Keratinocyte (primary cell): ENCODE data around the gene LVRN. TPM values are rescaled to one million over a fixed set of nuclear protein-coding genes. Genes with fewer than 3 reads are reported as not detected.
"Not testable (repeated sequence)": the region's sequence is repeated elsewhere in the genome, so short reads cannot be mapped to it uniquely, and the experiment has no call there.

Experiments used
- DNase-seq: peaks from one replicate; pipeline ENCODE4 v3.0.0-alpha.2; 2011; ENCODE audit warnings: low read depth, missing footprints, low spot score
- FAIRE-seq: peaks from 2 replicates; lab custom pipeline; 2011; peaks lifted over from hg19 to GRCh38; lab: Jason Lieb, UNC
- H2AFZ ChIP-seq: 2 replicates; pipeline ENCODE4 v1.6.0; 2012; ENCODE audit warnings: low read length, control low read depth, inconsistent platforms; ENCODE audit not compliant: control insufficient read depth
- H3K27ac ChIP-seq: 2 replicates; pipeline ENCODE4 v1.5.1; 2011; ENCODE audit warnings: low read length; ENCODE audit not compliant: control insufficient read depth, insufficient read depth
- H3K27me3 ChIP-seq: 3 replicates; pipeline ENCODE4 v1.6.0; 2011; ENCODE audit warnings: low read length; ENCODE audit not compliant: control insufficient read depth, insufficient read depth; ENCODE audit errors: extremely low read depth
- H3K36me3 ChIP-seq, 2 experiments: 2 replicates in 1 of 2; 3 replicates in 1 of 2; pipeline ENCODE4 v1.5.1; 2011; ENCODE audit warnings: low read length in 2 of 2, mild to moderate bottlenecking in 1 of 2; ENCODE audit not compliant: control insufficient read depth in 2 of 2, insufficient read depth in 2 of 2; ENCODE audit errors: extremely low read depth in 1 of 2
- H3K4me1 ChIP-seq: 3 replicates; pipeline ENCODE4 v1.5.1; 2011; ENCODE audit warnings: low read length; ENCODE audit not compliant: control insufficient read depth, insufficient read depth; ENCODE audit errors: extremely low read depth
- H3K4me2 ChIP-seq: 3 replicates; pipeline ENCODE4 v1.6.0; 2011; ENCODE audit warnings: low read depth, low read length; ENCODE audit not compliant: control insufficient read depth, insufficient read depth; ENCODE audit errors: extremely low read depth
- H3K4me3 ChIP-seq, 3 experiments: fragments of 200-600 bp in 1 of 3; sonication (generic) in 1 of 3; 2 replicates in 2 of 3; 3 replicates in 1 of 3; pipeline ENCODE4 v1.5.1; 2011 to 2016; ENCODE audit warnings: low read length in 3 of 3, mild to moderate bottlenecking in 3 of 3, control low read depth in 2 of 3, inconsistent platforms in 1 of 3, low read depth in 1 of 3, mixed read lengths in 1 of 3, mixed run types in 1 of 3, moderate library complexity in 1 of 3; ENCODE audit not compliant: control insufficient read depth in 2 of 3, insufficient read depth in 2 of 3; ENCODE audit errors: extremely low read depth in 1 of 3
- H3K79me2 ChIP-seq: 2 replicates; pipeline ENCODE4 v1.6.0; 2012; ENCODE audit warnings: low read length; ENCODE audit not compliant: control insufficient read depth, insufficient read depth
- H3K9ac ChIP-seq: 3 replicates; pipeline ENCODE4 v1.6.0; 2011; ENCODE audit warnings: low read length; ENCODE audit not compliant: control insufficient read depth, insufficient read depth; ENCODE audit errors: extremely low read depth
- H3K9me1 ChIP-seq: 3 replicates; pipeline ENCODE4 v1.6.0; 2011; ENCODE audit warnings: low read length; ENCODE audit not compliant: control insufficient read depth, insufficient read depth; ENCODE audit errors: extremely low read depth
- H3K9me3 ChIP-seq: 2 replicates; pipeline ENCODE4 v1.5.1; 2012; ENCODE audit warnings: low read depth, low read length; ENCODE audit not compliant: control insufficient read depth
- H4K20me1 ChIP-seq: 3 replicates; pipeline ENCODE4 v1.6.0; 2011; ENCODE audit warnings: low read length; ENCODE audit not compliant: control insufficient read depth, insufficient read depth; ENCODE audit errors: extremely low read depth
- EZH2 ChIP-seq: IDR thresholded peaks from one replicate; pipeline ENCODE4 v1.6.1; 2012; ENCODE audit warnings: inconsistent platforms, mild to moderate bottlenecking, low read length, moderate library complexity
- dilution Hi-C: fragments of 300-500 bp; cut with MboI; formaldehyde crosslinking; loops from one replicate; pipeline ENCODE4 v1.7.0; 2020; ENCODE audit warnings: low sequenced_read_pairs; ENCODE audit not compliant: extremely low pct_ligation_motif_present
- polyA plus RNA-seq, 5 experiments: library from polyadenylated mRNA; depleted of rRNA in 3 of 5; stranded (reverse) in 3 of 5; stranded (forward) in 1 of 5; unstranded in 1 of 5; fragments of >200 nt; gene quantifications; 1 replicate in 1 of 5; 2 replicates in 3 of 5; 3 replicates in 1 of 5; pipeline versions ENCODE4 v1.2.1 to v1.2.3, GENCODE V29; 2011 to 2012; ENCODE audit warnings: missing spikeins in 2 of 5, low read depth in 1 of 5, low replicate concordance in 1 of 5
- TF ChIP-seq, protein P1 (sequence below), 3 experiments: IDR thresholded peaks in 1 of 3; conservative IDR thresholded peaks in 1 of 3; optimal IDR thresholded peaks in 1 of 3; 2 replicates in 2 of 3; 3 replicates in 1 of 3; pipeline versions ENCODE3 to v1.5.1; 2011; ENCODE audit warnings: low read length in 3 of 3, mild to moderate bottlenecking in 3 of 3, moderate library complexity in 2 of 3, control low read depth in 1 of 3, inconsistent platforms in 1 of 3; ENCODE audit not compliant: insufficient read depth in 2 of 3; ENCODE audit errors: extremely low read depth in 1 of 3

LVRN gene
- polyA plus RNA-seq, 1 donor (not counting 4 experiments of a cell fraction or from before 2014, with no cell fraction given) = 0.08 TPM

DNA sequence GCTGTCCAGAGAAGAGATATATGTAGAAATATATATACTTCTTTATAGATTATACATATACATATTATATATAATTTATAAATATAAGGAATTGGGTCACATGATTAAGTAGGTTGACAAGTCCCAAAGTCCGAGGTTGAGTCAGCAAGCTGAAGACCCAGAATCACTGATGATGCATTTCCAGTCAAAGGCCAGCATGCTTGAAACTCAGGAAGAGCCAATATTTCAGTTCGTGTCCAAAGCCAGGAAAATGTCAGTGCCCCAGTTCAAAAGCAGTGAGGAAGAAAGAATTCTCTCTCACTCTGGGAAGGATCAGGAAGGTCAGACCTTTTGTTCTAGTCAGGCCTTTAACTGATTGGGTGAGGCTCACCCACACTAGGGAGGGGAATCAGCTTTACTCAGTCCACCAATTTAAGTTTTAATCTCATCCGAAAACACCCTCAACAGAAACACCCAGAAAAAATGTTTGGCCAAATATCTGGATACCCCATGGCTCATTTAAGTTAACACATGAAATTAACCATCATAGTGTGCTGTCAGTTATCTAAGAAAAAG, 42.0 kb upstream of the LVRN start:
- no peak overlapping the region for H2AFZ ChIP-seq
- no peak overlapping the region for H3K27ac ChIP-seq
- no peak overlapping the region for H3K4me3 ChIP-seq
- H3K9me3 ChIP-seq = no peaks in the 10 kb centered on the region
- TF ChIP-seq EZH2 = no peak
- TF ChIP-seq, protein P1, sequence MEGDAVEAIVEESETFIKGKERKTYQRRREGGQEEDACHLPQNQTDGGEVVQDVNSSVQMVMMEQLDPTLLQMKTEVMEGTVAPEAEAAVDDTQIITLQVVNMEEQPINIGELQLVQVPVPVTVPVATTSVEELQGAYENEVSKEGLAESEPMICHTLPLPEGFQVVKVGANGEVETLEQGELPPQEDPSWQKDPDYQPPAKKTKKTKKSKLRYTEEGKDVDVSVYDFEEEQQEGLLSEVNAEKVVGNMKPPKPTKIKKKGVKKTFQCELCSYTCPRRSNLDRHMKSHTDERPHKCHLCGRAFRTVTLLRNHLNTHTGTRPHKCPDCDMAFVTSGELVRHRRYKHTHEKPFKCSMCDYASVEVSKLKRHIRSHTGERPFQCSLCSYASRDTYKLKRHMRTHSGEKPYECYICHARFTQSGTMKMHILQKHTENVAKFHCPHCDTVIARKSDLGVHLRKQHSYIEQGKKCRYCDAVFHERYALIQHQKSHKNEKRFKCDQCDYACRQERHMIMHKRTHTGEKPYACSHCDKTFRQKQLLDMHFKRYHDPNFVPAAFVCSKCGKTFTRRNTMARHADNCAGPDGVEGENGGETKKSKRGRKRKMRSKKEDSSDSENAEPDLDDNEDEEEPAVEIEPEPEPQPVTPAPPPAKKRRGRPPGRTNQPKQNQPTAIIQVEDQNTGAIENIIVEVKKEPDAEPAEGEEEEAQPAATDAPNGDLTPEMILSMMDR (optimal IDR thresholded peaks at IDR 0.05 in 1 of 3, IDR thresholded peaks at IDR 0.05 in 1 of 3, conservative IDR thresholded peaks at IDR 0.05 in 1 of 3; ENCODE audit: extremely low read depth in 1 of 3, insufficient read depth in 2 of 3, low read length in 3 of 3) = no peak
- H4K20me1 ChIP-seq = no peaks in the 10 kb centered on the region
- H3K9ac ChIP-seq = no peak overlapping the region
- dilution Hi-C loops = no loop called here
- no peaks in the 10 kb centered on the region for H3K36me3 ChIP-seq
- DNase-seq = no peak
- H3K79me2 ChIP-seq = no peaks in the 10 kb centered on the region
- no peak overlapping the region for H3K4me2 ChIP-seq
- H3K9me1 ChIP-seq = no peaks in the 10 kb centered on the region
- no peak for FAIRE-seq
- H3K4me1 ChIP-seq = no peaks in the 10 kb centered on the region
- H3K27me3 ChIP-seq = no peaks in the 10 kb centered on the region

DNA sequence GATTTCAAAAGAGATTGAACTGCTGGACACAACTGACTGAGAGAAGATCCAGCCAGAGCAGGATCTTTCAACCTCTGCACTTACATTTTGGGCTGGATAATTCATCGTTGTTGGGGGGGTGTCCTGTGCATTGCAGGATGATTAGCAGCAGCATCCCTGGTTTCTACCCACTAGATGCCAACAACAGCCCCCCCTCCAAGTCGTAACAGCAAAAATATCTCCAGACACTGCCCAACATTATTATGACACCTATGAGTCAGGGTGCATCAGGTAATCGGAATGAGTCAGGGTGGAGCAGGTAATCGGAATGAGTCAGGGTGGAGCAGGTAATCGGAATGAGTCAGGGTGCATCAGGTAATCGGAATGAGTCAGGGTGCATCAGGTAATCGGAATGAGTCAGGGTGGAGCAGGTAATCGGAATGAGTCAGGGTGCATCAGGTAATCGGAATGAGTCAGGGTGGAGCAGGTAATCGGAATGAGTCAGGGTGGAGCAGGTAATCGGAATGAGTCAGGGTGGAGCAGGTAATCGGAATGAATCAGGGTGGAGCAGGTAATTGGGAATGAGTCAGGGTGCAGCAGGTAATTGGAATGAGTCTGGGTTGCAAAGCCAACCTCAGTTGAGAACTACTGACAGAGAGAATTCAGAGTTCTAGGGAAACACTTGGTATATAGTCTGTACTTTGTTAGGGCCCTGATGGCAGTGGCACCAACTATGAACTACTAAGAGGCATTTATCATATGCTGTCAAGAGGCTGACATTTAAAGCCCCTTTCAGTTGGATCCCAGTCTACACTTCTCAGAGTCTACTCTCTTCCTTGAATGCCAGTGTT, 33.5 kb upstream of the LVRN start:
- H3K4me3 ChIP-seq, H3K4me1 ChIP-seq, H3K9ac ChIP-seq, H4K20me1 ChIP-seq, H2AFZ ChIP-seq, H3K79me2 ChIP-seq, H3K36me3 ChIP-seq, H3K27me3 ChIP-seq, DNase-seq, H3K4me2 ChIP-seq, dilution Hi-C loops, H3K9me1 ChIP-seq, FAIRE-seq: not testable (repeated sequence)
- H3K27ac ChIP-seq = peak overlapping the region; percentile 29
- H3K9me3 ChIP-seq = peaks cover 13% of the 10 kb centered on the region

DNA sequence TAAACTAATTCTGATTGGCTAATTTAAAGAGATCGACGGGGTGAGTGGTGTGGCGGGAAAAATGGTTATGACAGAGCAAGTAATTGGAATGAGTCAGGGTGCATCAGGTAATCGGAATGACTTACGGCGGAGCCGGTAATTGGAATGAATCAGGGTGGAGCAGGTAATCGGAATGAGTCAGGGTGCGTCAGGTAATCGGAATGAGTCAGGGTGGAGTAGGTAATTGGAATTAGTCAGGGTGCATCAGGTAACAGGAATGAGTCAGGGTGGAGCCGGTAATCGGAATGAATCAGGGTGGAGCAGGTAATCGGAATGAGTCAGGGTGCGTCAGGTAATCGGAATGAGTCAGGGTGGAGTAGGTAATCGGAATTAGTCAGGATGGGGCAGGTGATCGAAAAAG, 32.1 kb upstream of the LVRN start:
- DNase-seq, FAIRE-seq, H3K36me3 ChIP-seq, H2AFZ ChIP-seq, H3K9me1 ChIP-seq, dilution Hi-C loops, H3K4me2 ChIP-seq, H3K27me3 ChIP-seq, H3K4me3 ChIP-seq, H3K9ac ChIP-seq, H3K4me1 ChIP-seq, H3K79me2 ChIP-seq, H4K20me1 ChIP-seq: not testable (repeated sequence)
- Histone ChIP-seq H3K9me3 (peaks cover 13% of the 10 kb centered on the region), H3K27ac (peak overlapping the region; percentile 4)
